WTC11 (cell line): ENCODE data around the gene SLC11A2. TPM values are rescaled to one million over a fixed set of nuclear protein-coding genes. Genes with fewer than 3 reads are reported as not detected.

Experiments
- ATAC-seq: fragments of 200-7000 bp; cut with Tn5 transposase; 2 replicates; pipeline ENCODE4 v1.10.0; 2021; ENCODE audit warnings: mild to moderate bottlenecking, moderate library complexity
- CTCF ChIA-PET: fragments of 300-600 bp; sonication (Branson Sonifier 250); formaldehyde crosslinking; loops from one replicate; lab custom pipeline; 2021; ENCODE audit warnings: antibody characterized with exemption; lab: Charles Lee
- POLR2A ChIA-PET: fragments of 350-600 bp; sonication (Branson Sonifier 250); formaldehyde crosslinking; loops from one replicate; lab custom pipeline; 2021; ENCODE audit warnings: antibody characterized with exemption; lab: Charles Lee
- DNase-seq: peaks from one replicate; pipeline ENCODE4 v3.0.0; 2021; ENCODE audit warnings: low spot score
- H3K27ac Mint-ChIP-seq: 2 replicates; pipeline ENCODE4 v1.8.0; 2021; ENCODE audit warnings: mixed read lengths
- H3K27me3 Mint-ChIP-seq: 2 replicates; pipeline ENCODE4 v1.8.0; 2021; ENCODE audit warnings: low read depth, mild to moderate bottlenecking, moderate library complexity, mixed read lengths
- H3K36me3 Mint-ChIP-seq: 2 replicates; pipeline ENCODE4 v1.8.0; 2021; ENCODE audit warnings: mixed read lengths
- H3K4me1 Mint-ChIP-seq: 2 replicates; pipeline ENCODE4 v1.8.0; 2022; ENCODE audit warnings: mixed read lengths
- H3K4me3 Mint-ChIP-seq: 2 replicates; pipeline ENCODE4 v1.8.0; 2021; ENCODE audit warnings: mild to moderate bottlenecking, moderate library complexity, mixed read lengths
- H3K9me3 Mint-ChIP-seq: 2 replicates; pipeline ENCODE4 v1.8.0; 2021; ENCODE audit warnings: mixed read lengths
- AFF4 ChIP-seq: sonication (generic); formaldehyde crosslinking; IDR thresholded peaks from 2 replicates; pipeline ENCODE4 v1.8.1; 2023; ENCODE audit warnings: mild to moderate bottlenecking, missing genetic modification reagents, borderline replicate concordance
- CDX4 ChIP-seq: fragments of 250-450 bp; sonication (Bioruptor Pico); IDR thresholded peaks from 2 replicates; pipeline ENCODE4 v1.9.0; 2021; ENCODE audit warnings: moderate library complexity, mild to moderate bottlenecking, inconsistent platforms, borderline replicate concordance
- ERG ChIP-seq: fragments of 250-450 bp; sonication (Bioruptor Pico); IDR thresholded peaks from 2 replicates; pipeline ENCODE4 v1.8.0; 2021; ENCODE audit warnings: mild to moderate bottlenecking
- GTF2I ChIP-seq: fragments of 250-450 bp; sonication (Bioruptor Pico); conservative IDR thresholded peaks from 2 replicates; pipeline ENCODE4 v1.4.0; 2021; ENCODE audit warnings: mild to moderate bottlenecking
- KAT7 ChIP-seq: sonication (generic); formaldehyde crosslinking; IDR thresholded peaks from 2 replicates; pipeline ENCODE4 v1.8.1; 2023; ENCODE audit warnings: missing genetic modification reagents, mild to moderate bottlenecking, borderline replicate concordance
- NR1H2 ChIP-seq: sonication (generic); formaldehyde crosslinking; IDR thresholded peaks from 2 replicates; pipeline ENCODE4 v1.9.0; 2021; ENCODE audit warnings: mild to moderate bottlenecking, moderate library complexity, missing genetic modification reagents
- PREB ChIP-seq: sonication (generic); formaldehyde crosslinking; IDR thresholded peaks from 2 replicates; pipeline ENCODE4 v1.8.1; 2022; ENCODE audit warnings: mild to moderate bottlenecking, missing genetic modification reagents, moderate library complexity, borderline replicate concordance
- SMAD4 ChIP-seq: sonication (generic); formaldehyde crosslinking; IDR thresholded peaks from 2 replicates; pipeline ENCODE4 v1.8.0; 2022; ENCODE audit warnings: mild to moderate bottlenecking, missing genetic modification reagents
- SP1 ChIP-seq: sonication (generic); formaldehyde crosslinking; conservative IDR thresholded peaks from 2 replicates; pipeline ENCODE4 v1.8.1; 2022; ENCODE audit warnings: missing genetic modification reagents
- TEAD1 ChIP-seq: sonication (generic); formaldehyde crosslinking; IDR thresholded peaks from 2 replicates; pipeline ENCODE4 v1.8.0; 2022; ENCODE audit warnings: mild to moderate bottlenecking, missing genetic modification reagents
- ZNF425 ChIP-seq: fragments of 250-450 bp; sonication (Bioruptor Pico); conservative IDR thresholded peaks from 2 replicates; pipeline ENCODE4 v1.9.0; 2021; ENCODE audit warnings: mild to moderate bottlenecking
- total RNA-seq: library from RNA; stranded (reverse); gene quantifications from 3 replicates; pipeline ENCODE4 v1.2.3, GENCODE V29; 2021
- TF ChIP-seq, protein P1 (sequence below): sonication (generic); formaldehyde crosslinking; IDR thresholded peaks from 2 replicates; pipeline ENCODE4 v1.8.1; 2023; ENCODE audit warnings: mild to moderate bottlenecking, missing genetic modification reagents, moderate library complexity
- TF ChIP-seq, protein P2 (sequence below): sonication (generic); formaldehyde crosslinking; IDR thresholded peaks from 2 replicates; pipeline ENCODE4 v1.8.1; 2022; ENCODE audit warnings: missing genetic modification reagents, borderline replicate concordance
- TF ChIP-seq, protein P3 (sequence below): sonication (generic); formaldehyde crosslinking; IDR thresholded peaks from 2 replicates; pipeline ENCODE4 v1.8.0; 2022; ENCODE audit warnings: mild to moderate bottlenecking, missing genetic modification reagents

The SLC11A2 gene
- total RNA-seq, 1 experiment from 2014 or later = 58.0 TPM

DNA sequence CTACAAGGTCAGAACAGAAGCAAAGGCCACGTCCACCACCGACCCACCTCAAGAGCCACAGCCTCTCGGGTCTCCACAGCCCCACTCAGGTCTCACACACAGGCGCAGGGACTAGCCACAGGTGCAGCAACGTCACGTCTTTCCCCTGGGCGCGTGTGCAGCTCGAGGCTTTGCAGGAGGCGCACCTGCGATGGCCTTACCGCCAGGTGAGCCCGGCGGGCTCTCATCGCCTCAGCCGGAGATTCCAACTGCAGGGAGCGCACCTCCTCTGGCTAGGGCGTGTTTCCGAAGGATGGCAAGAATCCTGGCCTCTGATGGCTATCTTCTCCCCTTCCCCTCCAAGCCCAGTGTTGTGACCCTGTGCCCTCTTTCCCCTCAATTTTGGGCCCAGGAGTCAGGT is 73.7 kb downstream of the SLC11A2 start, which contains the start of gene HIGD1C:
TSS of gene HIGD1C (plus strand) at position 35 of the 400 bp plus-strand sequence. CDS start 1,455 bp downstream, outside the sequence.
- DNase-seq (no peak), ATAC-seq (no peak)
- no peak within 1 kb of the TSS for H3K4me3 Mint-ChIP-seq
- H3K36me3 Mint-ChIP-seq = no peaks in the 10 kb centered on the region
- 0 out of 2 replicates have a peak, but pooled peaks cover 14% of the 10 kb centered on the region for H3K4me1 Mint-ChIP-seq
- ChIA-PET CTCF (interaction anchor here (0.6 kb wide), 1 partner anchor 188 kb away, joined by 5 read pairs; the partner anchor contains the start of gene ATF1), POLR2A (no interaction called here)
- no peaks in the 10 kb centered on the region for H3K27me3 Mint-ChIP-seq
- H3K27ac Mint-ChIP-seq = no peak within 1 kb of the TSS
- TF ChIP-seq ERG (CRISPR knock-in tag) (no peak), TEAD1 (CRISPR knock-in tag) (no peak), ZNF425 (no peak), AFF4 (CRISPR knock-in tag) (no peak), GTF2I (CRISPR knock-in tag) (no peak)
- TF ChIP-seq, protein P1, sequence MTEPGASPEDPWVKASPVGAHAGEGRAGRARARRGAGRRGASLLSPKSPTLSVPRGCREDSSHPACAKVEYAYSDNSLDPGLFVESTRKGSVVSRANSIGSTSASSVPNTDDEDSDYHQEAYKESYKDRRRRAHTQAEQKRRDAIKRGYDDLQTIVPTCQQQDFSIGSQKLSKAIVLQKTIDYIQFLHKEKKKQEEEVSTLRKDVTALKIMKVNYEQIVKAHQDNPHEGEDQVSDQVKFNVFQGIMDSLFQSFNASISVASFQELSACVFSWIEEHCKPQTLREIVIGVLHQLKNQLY = no peak
- TF ChIP-seq, protein P2, sequence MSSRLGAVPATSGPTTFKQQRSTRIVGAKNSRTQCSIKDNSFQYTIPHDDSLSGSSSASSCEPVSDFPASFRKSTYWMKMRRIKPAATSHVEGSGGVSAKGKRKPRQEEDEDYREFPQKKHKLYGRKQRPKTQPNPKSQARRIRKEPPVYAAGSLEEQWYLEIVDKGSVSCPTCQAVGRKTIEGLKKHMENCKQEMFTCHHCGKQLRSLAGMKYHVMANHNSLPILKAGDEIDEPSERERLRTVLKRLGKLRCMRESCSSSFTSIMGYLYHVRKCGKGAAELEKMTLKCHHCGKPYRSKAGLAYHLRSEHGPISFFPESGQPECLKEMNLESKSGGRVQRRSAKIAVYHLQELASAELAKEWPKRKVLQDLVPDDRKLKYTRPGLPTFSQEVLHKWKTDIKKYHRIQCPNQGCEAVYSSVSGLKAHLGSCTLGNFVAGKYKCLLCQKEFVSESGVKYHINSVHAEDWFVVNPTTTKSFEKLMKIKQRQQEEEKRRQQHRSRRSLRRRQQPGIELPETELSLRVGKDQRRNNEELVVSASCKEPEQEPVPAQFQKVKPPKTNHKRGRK (CRISPR knock-in tag) = no peak
- peaks cover 6% of the 10 kb centered on the region for H3K9me3 Mint-ChIP-seq

- ATAC-seq (no peak), DNase-seq (no peak)
- no peak for TF ChIP-seq SP1 (CRISPR knock-in tag)
- TF ChIP-seq, protein P3, sequence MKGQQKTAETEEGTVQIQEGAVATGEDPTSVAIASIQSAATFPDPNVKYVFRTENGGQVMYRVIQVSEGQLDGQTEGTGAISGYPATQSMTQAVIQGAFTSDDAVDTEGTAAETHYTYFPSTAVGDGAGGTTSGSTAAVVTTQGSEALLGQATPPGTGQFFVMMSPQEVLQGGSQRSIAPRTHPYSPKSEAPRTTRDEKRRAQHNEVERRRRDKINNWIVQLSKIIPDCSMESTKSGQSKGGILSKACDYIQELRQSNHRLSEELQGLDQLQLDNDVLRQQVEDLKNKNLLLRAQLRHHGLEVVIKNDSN (CRISPR knock-in tag) = no peak
- no peak for TF ChIP-seq SMAD4 (CRISPR knock-in tag)
- TF ChIP-seq NR1H2 (CRISPR knock-in tag) = no peak
- no peak for TF ChIP-seq CDX4
- TF ChIP-seq PREB (CRISPR knock-in tag) = no peak
- TF ChIP-seq KAT7 = no peak
- no peak for TF ChIP-seq GTF2I (CRISPR knock-in tag)
- H3K4me3 Mint-ChIP-seq = no peak overlapping the region
- no peaks in the 10 kb centered on the region for H3K27me3 Mint-ChIP-seq
- peaks cover 13% of the 10 kb centered on the region for H3K9me3 Mint-ChIP-seq
- ChIA-PET CTCF (no interaction called here), POLR2A (no interaction called here)
- no peak overlapping the region for H3K27ac Mint-ChIP-seq
- no peaks in the 10 kb centered on the region for H3K36me3 Mint-ChIP-seq
- 0 out of 2 replicates have a peak, but pooled peaks cover 14% of the 10 kb centered on the region for H3K4me1 Mint-ChIP-seq
These were observed 75.1 kb downstream of the SLC11A2 start for GRCh38 chr12:50951112-50951511.
